ENCODE results near the gene HSD17B2.

DNA sequence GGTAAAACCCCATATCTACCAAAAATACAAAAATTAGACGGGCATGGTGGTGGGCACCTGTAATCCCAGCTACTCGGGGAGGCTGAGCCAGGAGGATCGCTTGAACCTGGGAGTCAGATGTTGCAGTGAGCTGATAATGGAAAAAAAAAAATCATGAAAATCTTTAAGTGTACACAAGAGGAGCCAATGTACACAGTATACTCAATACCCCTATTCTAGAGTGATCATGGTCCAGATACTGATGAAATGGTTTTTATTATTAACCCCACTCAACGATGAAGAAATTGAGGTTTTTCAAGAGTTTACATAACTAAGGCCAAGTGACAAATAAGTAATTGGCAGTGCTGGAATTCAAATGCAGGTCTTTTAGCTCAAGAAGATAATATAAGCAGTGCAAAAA, 11.5 kb downstream of the HSD17B2 start:
- TF ChIP-seq, protein P1, sequence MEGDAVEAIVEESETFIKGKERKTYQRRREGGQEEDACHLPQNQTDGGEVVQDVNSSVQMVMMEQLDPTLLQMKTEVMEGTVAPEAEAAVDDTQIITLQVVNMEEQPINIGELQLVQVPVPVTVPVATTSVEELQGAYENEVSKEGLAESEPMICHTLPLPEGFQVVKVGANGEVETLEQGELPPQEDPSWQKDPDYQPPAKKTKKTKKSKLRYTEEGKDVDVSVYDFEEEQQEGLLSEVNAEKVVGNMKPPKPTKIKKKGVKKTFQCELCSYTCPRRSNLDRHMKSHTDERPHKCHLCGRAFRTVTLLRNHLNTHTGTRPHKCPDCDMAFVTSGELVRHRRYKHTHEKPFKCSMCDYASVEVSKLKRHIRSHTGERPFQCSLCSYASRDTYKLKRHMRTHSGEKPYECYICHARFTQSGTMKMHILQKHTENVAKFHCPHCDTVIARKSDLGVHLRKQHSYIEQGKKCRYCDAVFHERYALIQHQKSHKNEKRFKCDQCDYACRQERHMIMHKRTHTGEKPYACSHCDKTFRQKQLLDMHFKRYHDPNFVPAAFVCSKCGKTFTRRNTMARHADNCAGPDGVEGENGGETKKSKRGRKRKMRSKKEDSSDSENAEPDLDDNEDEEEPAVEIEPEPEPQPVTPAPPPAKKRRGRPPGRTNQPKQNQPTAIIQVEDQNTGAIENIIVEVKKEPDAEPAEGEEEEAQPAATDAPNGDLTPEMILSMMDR (IDR thresholded peaks at IDR 0.05): no peak
- TF ChIP-seq POLR2A (IDR thresholded peaks at IDR 0.05): no peak

Measured in suprapubic skin (tissue), 3 donors.